ENCODE results near the gene LRP1. TPM values are rescaled to one million over a fixed set of nuclear protein-coding genes. Genes with fewer than 3 reads are reported as not detected.

The LRP1 gene
- total RNA-seq = 108 TPM
- long read RNA-seq, partial matches to known transcripts = 39 of 41 reads
- long read RNA-seq, other reads (novel, unspliced or antisense) = 2 of 41 reads

DNA sequence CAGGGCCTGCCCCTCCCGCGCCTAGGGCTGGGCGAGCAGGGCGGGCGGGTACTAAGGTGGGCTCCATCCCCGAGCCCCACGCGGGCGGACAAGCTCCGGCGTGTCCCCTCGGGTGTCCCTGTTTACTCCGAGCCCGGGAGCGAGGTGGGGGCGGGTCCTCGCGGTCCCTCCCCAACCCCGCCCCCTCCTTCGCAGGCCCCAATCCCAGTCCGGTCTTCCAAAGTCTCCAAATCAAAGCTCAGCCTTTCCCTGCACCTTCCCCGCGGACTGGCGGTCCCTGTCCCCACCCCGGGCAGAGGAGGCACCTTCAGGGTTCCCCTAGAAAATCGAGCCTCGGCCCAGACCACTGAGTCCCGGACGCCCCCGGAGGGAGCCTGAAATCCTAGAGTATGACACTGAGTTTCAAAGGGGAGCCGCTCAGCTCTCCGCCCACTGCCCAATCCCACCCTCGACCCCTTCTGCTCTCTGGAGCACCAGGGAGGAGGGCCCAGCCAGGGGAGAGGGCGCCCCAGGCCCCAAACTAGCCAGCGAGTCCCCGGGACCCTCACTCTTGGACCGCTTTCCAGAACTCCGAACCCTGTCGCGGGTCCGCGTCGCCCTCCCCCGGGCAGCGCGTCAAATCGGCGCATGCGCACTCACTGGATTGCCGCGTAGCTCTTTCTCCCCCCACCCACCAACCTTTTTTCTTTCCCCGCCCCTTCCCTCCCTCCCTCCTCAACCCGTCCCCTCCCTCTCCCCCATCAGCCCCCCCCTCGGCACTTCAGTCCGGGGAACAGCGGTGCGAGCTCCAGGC lies at the start of gene LRP1:
Gene LRP1 (plus strand): TSS at position 758 of the 793 bp plus-strand sequence. CDS start 482 bp downstream, outside the sequence.
- intact Hi-C loops (cut with micrococcal nuclease) = loop anchor here (2.0 kb wide), 1 partner anchor 55 kb away; no protein-coding TSS in a partner anchor
- peak; percentile 92 for DNase-seq

DNA sequence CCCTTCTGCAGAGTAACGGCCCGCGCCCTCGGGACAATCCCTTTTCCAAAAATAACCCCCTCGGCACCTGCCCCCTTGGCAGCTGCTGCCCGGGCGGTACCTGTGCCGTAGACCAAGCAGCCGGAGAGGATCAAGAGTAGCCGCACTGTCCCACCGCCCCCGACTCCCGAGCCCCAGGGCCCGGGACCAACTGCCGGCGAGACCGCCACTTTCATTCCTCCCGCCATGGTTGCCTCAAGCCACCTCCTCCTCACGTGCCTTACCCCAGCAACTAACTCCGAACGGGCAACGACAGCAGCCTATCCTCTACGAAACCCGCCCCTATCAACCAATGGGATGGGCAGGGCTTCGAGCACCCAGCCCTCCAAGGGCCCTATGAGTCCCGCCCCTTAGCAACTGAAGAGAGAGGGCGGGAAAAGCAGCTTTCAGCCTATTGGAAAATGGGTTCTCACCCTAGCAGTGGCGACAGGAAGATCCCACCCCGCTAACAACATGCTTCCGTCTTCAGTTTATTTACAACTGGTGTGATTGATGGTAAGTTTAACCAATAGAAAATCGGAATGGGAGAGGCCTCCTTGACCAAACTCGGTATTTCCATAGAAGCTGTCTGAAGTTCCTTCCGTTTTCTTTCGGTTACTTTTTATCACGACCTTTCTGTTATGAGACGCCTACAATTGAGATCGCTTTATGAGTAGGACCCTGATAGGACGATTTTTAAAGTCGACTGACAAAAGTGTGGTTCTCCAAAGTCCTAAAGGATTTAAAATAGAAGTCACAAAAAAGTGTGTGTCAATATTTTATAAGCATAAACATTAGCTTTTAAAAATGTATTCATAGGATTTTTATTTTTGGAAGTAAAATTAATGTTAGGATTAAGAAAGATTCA lies 49.5 kb upstream of the LRP1 start, which contains the start of gene NEMP1:
Gene NEMP1 (minus strand): TSS at position 273 of the 886 bp plus-strand sequence. CDS start 46 bp downstream, at position 227.
- intact Hi-C loops (cut with micrococcal nuclease) = no loop called here
- peak; percentile 94 for DNase-seq
- peak; percentile 100 for ATAC-seq

More for the DNA sequence above, at the start of gene LRP1:
- ATAC-seq = peak; percentile 83

DNA sequence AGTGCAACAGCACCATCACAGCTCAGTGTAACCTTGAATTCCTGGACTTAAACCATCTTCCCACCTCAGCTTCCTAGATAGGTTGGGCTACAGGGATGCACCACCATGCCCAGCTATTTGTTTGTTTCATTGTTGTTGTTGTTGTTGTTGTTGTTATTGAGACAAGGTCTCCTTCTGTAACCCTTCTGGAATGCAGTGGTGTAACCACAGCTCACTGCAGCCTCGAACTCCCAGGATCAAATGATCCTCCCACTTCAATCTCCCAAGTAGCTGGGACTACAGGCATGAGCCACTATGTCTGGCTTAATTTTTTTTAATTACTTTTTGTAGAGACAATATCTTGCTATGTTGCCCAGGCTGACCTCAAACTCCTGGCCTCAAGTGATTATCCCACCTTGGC lies 48.5 kb upstream of the LRP1 start:
- ATAC-seq (no peak), DNase-seq (no peak)
- intact Hi-C loops (cut with micrococcal nuclease) = no loop called here

DNA sequence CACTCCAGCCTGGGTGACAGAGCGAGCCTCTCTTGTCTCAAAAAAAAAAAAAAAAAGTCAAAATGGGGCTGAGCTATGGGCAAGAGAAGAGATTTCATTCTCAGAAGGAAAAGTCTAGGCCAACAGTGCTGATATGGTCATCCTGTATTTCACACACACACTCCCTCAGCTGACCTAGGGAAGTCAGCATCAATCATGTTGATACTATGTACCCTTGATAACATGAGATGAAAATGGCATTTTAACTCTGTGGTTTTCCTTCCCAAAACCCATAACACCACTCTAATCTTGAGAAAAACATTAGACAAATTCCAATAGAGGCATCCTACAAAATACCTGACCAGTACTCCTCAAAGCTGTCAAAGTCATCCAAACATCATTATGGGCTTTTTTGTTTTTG lies 47.4 kb upstream of the LRP1 start:
- intact Hi-C loops (cut with micrococcal nuclease) = no loop called here
- DNase-seq = no peak
- no peak for ATAC-seq

DNA sequence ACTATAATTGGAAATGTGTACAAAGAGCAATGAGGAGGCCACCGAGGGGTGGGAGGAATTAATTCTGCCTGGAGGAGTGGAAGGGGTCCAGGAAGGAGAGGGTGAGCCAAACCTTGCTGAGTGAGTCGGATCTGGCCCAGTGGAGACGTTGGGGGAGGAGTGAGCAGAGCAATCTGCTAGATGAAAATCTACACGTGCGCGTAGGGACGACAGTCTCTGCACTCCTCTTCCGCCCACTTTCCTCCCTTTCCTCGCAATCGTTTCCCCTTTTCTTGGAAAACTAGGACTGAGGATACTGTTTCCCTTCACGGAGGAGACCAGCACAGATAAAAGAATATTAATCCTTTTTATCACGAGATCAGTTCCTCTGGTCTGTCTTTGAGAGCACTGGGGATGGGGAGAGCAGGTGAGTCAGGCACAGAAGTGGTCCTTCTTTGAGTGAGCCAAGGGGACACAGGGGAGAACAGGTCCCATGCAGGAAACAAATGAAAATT lies 42.2 kb upstream of the LRP1 start:
- no peak for DNase-seq
- no peak for ATAC-seq
- intact Hi-C loops (cut with micrococcal nuclease) = no loop called here

DNA sequence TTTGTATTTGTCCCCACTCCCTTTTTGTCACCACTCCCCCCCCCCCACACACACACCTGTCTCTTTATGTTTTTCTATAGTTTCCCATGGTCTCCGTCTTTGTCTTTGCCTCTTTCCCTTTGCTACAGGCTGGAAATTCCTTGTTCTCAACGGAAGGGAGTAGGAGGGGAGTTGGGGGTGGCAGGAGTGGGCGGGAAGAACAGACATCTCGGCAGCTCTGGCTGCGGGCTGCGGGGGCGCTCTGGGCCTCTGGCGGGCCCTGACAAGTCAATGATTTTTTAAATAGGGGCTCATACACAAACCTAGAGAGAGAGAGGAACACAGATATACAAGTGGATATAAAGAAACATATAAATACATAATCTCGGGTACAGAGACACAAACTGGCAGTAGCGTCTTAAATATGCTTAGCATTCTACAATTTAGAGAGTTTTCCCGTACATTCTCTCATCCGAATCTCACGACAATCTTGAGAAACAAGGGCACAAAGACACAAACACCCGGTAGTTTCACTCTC lies 41.7 kb upstream of the LRP1 start:
- ATAC-seq (peak; percentile 12), DNase-seq (peak; percentile 82)
- intact Hi-C loops (cut with micrococcal nuclease) = no loop called here

DNA sequence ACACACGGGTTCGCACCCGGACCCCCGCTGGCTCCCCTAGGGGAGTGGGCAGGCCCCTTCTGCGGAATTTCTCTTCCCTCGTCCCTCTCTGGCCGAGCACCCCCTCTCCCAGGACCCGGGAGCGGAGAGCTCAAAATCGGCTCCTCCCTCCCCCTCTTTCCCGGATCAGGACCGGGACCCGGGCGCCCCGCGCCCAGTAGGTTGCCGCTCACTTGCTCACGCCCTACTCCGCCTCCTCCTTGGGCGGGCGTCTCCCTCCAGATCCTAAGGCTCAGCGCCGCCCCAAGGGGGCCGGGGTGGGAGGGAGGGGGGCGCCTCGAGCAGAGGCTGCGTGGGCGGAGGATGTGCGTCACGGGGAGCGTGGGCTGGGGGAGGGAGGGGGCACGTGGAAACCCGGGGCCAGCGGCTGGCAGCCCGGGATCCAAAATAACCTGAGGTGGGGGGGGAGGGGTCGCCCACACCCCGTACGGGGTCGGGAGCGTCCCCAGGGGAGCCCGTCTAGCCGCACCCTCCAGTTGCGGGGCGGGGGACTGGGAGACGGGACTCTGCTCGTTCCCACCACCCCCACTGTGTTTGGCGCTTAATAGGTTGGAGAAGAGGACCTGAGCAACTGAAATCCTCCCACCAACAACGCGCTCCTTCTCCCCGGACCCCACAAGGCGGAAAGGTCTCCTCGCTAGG lies 41.1 kb upstream of the LRP1 start:
- intact Hi-C loops (cut with micrococcal nuclease) = no loop called here
- ATAC-seq (peak; percentile 69), DNase-seq (peak; percentile 94)

DNA sequence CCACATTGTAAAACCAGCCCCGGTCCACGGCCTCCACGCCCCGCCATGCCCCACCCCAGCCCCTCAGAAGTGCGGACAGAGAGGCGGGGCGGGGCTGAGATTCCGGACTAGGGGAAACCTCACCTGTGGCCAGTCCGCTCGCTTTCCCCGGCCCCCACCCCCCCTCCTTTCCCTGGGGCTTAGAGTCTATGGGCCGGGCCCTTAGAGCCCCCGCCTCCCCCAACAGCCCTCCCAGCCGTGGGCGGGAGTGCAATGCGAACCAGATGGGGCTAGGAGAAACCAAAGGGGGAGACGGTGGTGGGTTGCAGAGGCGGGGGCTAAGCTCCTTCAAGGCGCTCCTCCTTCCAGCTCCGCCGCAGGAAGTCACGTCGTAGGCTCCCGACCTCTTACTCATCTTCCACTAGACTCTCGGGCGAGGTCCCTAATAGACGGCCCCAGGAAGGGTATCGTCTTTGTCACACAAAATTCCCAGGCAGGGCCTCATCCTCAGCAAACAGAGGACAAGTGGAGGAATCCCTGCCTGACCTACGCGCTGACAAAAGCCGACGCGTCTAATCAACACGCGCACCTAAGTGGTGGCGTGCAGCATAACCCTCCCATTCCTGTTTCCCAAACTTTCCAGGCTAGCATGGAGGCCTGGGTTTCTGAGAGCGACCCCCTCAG lies 40.5 kb upstream of the LRP1 start:
- DNase-seq = peak; percentile 90
- ATAC-seq = peak; percentile 62
- intact Hi-C loops (cut with micrococcal nuclease) = no loop called here

DNA sequence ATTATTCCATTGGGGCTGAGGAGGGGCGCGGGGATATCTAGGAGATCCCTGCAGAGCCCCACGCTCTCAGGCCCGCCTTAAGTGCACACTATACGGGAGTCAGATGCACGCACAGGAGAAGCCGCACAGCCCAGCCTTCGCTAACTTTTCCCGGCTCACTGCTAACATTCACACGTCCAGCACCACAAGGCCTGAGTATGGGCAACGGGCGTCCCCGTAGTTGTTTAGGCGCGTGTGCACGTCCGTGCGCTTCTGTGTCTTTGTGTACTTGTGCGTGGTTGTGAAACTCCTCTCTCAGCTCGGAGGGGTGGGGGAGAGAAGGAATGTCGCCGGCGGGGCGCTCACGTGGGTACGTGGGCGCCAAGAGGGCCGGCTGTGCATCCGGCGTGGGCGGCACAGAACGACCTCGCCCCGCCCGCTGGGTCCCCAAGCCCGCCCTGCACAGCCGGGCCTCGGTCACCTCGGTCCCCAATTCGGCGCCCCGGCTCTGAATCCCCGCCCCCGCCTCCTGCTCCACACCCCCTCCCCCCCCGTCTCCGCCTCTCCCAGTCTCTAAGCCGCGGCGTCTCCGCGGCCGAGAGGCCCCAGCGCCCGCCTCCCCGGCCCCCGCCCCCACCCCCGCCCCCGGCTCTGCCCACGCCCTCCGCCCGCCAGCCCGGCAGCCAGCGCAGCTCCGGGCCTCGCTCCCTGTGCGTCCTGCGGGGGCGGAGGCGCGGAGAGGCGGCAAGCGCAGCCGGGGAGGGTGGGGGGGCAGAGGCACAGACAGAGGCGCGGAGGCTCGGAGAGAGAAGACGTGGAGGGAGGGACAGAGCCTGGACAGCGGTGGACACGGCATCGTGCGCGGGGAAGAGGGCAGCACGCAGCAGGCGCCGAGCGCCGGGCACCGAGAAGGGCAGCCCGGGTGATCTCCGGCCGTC lies 39.7 kb upstream of the LRP1 start, which contains the start of gene NAB2:
Gene NAB2 (plus strand): TSS at position 761 of the 917 bp plus-strand sequence. CDS start 158 bp downstream, outside the sequence.
- ATAC-seq (peak; percentile 79), DNase-seq (peak; percentile 98)
- intact Hi-C loops (cut with micrococcal nuclease) = no loop called here

DNA sequence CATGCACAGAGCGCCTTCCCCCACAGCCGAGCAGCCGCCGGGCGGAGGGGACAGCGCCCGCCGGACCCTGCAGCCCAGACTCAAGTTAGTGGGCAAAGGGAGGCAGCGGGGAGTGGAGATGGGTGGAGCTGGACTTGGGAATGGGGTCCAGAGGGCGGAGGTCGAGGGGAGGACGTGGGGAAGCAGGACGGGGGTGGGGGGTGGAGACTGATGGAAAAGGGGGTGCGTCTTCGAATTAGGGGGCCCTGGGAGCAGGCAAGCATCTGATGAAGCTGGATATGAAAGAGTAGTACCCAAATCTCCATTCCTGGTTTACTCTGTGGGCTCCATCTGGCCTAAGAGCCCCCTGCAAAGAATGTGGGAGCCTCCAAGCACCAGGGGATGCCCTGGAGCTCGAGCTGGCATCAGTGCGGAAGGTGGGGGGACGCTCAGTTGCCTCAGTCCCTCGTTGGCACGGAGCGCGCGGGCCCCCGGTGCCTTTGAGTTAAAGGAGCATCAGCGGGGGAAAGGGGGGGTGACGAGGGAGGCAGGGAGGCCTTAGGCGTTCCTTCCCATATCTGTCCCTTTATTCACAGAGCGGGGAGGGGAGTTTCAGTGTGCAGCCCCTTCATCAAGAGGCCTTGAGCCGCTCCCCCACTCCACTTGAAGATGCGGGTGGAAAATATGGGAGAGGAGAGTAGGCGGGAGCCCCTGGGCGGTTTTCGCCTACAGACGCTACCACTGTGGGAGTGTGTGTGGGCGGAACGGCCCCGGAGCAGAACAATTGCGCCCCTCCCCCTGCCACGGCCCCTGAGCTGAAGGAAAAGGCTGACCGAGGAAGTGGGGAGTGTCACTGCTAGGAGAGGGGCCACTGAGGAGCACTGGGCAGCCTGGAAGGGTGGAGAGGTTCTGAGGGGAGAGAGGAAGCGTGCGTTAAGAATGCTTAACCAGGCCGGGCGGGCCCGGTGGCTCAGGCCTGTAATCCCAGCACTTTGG lies 38.7 kb upstream of the LRP1 start:
- intact Hi-C loops (cut with micrococcal nuclease) = no loop called here
- ATAC-seq (peak; percentile 7), DNase-seq (peak; percentile 85)

DNA sequence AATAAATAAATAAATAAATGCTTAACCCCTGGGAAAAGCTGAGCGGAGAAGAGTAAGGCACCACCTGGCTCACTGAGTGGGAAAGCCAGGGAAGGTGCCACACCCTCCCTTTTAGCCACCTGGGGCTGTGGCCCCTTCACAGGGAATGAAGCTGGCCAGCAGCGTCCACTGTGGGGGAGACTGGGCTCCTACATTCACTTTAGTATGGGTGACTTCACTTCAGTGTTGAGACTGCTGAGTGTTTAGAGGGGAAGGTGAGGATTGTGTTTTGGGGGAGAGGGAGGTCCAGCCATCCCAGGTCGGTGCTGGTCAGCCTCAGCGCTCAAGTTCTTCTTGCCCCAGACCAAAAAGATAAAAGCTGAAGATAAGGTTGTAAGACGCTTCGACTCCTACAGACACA lies 37.8 kb upstream of the LRP1 start:
- ATAC-seq = no peak
- intact Hi-C loops (cut with micrococcal nuclease) = no loop called here
- no peak for DNase-seq

DNA sequence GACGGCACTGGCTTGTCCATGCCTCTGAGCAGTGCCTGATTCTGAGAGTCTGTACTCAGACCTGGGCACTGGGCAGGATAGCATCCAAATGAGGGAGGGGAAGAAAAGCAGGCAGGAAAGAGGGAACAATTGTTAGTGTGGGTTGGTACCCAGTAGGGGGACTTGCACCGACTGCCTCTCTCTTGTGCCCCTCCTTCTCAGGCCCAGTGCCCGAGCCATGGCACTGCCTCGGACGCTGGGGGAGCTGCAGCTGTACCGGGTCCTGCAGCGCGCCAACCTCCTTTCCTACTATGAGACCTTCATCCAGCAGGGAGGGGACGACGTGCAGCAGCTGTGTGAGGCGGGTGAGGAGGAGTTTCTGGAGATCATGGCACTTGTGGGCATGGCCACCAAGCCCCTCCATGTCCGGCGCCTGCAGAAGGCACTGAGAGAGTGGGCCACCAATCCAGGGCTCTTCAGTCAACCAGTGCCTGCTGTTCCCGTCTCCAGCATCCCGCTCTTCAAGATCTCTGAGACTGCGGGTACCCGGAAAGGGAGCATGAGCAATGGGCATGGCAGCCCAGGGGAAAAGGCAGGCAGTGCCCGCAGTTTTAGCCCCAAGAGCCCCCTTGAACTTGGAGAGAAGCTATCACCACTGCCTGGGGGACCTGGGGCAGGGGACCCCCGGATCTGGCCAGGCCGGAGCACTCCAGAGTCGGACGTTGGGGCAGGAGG lies 37.2 kb upstream of the LRP1 start:
- no peak for ATAC-seq

DNA sequence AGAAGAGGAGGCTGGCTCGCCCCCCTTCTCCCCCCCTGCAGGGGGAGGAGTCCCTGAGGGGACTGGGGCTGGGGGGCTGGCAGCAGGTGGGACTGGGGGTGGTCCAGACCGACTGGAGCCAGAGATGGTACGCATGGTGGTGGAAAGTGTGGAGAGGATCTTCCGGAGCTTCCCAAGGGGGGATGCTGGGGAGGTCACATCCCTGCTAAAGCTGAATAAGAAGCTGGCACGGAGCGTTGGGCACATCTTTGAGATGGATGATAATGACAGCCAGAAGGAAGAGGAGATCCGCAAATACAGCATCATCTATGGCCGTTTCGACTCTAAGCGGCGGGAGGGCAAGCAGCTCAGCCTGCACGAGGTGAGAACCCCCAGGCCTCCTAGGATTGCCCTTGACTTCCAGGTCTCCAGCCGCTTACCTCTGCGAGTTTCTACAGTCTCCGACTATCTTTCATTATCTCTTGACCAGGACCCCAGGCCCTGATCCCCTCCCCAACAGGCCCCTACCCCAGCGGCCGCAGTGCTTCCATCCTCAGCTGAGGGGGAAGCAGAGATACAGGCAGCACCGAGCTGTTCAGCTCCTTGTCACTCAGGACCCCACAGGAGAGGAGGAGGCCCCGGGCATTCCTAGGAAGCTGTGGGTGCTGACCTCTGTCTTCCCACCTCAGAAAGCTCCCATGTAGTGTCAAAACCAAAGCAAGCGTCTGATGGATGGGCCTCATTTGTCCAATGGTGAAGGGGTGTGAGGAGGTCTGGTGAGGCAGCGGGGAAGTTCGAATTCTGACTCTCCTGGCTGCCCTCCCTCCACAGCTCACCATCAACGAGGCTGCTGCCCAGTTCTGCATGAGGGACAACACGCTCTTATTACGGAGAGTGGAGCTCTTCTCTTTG lies 36.4 kb upstream of the LRP1 start:
- intact Hi-C loops (cut with micrococcal nuclease) = no loop called here
- no peak for DNase-seq
- no peak for ATAC-seq

More for the DNA sequence above, 37.2 kb upstream of the LRP1 start:
- intact Hi-C loops (cut with micrococcal nuclease) = no loop called here
- no peak for DNase-seq

DNA sequence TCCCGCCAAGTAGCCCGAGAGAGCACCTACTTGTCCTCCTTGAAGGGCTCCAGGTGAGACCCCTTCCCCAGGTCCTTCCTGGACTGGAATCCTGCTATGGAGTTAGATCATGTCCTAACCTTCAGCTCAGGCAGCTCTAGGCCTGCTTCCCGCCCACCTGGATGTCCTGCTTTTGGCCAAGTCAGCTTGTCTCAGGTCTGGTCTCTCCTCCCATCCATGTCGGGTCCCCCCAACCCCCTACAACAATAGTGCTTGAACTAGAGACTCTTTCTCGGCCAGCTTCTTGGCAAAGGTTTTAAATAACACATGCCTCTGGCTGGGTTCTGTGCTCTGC lies 35.8 kb upstream of the LRP1 start:
- ATAC-seq = no peak
- intact Hi-C loops (cut with micrococcal nuclease) = no loop called here
- DNase-seq = no peak
